Measurements from ENCODE around the gene ZNF821.

The ZNF821 gene

DNA sequence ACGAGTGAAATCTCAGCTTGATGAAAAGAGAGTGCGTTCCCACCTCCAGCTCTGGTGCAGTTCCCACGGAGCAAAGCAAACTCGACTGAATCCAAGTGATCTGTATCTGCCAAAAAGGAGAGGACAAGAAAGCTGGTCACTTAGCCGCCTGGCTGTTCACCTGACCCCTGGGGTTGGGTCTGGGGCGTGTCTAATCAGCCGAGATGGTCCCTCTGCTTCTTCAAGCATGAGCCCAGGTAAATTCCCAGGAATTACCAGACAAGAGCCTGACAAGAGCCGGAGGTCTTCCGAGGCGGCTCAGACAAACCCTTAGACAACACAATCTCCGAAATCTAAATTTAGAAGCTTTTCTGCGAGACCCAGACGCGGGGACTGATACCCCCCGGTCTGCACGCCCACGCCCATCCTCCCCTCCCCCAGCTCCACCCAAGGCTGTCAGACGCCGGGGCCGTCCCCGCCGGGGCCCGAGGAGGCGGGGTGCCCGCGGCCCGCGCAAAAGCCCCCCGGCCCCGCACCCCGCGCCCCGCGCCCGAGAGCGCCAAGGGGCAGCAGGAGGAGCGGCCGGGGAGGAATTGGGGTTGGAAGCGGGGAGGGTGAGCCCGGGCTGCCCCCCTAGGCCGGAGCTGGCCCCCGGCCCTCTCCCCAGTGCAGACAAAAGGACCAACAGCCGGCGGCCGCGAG lies 674 bp downstream of the ZNF821 start:
- ChIA-PET POLR2A (interaction anchor here (0.5 to 1.3 kb wide), 4 partner anchors 11 to 22 kb away, joined by 3 to 5 read pairs (median 4); no protein-coding TSS in a partner anchor), CTCF (interaction anchor here (0.8 to 6.5 kb wide), 35 partner anchors 11 to 272 kb away, joined by 3 to 91 read pairs (median 6); partner anchors contain the start of genes AP1G1, ATXN1L, DHX38 and IST1)
- DNase-seq (ENCODE audit: extremely low spot score) = peak; percentile 67
- peak; percentile 34 for TF ChIP-seq CTCF (IDR thresholded peaks at IDR 0.05; ENCODE audit: control extremely low read depth, extremely low read depth, low read depth, missing control alignments)

GRCh38 chr16:71882505-71883167 lies 1.3 kb downstream of the ZNF821 start:
- ChIA-PET CTCF (interaction anchor here (0.6 to 6.5 kb wide), 42 partner anchors 10 to 272 kb away, joined by 3 to 91 read pairs (median 5); partner anchors contain the start of genes AP1G1, ATXN1L, DHX38 and IST1), POLR2A (interaction anchor here (0.5 to 1.3 kb wide), 5 partner anchors 11 to 218 kb away, joined by 3 to 5 read pairs (median 4); no protein-coding TSS in a partner anchor)
- TF ChIP-seq CTCF (IDR thresholded peaks at IDR 0.05; ENCODE audit: control extremely low read depth, extremely low read depth, low read depth, missing control alignments) = peak; percentile 76
- DNase-seq (ENCODE audit: extremely low spot score) = peak; percentile 79

GRCh38 chr16:71880176-71880575 lies 3.8 kb downstream of the ZNF821 start:
- ChIA-PET CTCF (interaction anchor here (0.6 to 6.5 kb wide), 4 partner anchors 12 to 38 kb away, joined by 3 to 76 read pairs (median 30); partner anchors contain the start of gene IST1), POLR2A (no interaction called here)
- TF ChIP-seq CTCF (IDR thresholded peaks at IDR 0.05; ENCODE audit: control extremely low read depth, extremely low read depth, low read depth, missing control alignments) = no peak
- DNase-seq (ENCODE audit: extremely low spot score) = no peak

DNA sequence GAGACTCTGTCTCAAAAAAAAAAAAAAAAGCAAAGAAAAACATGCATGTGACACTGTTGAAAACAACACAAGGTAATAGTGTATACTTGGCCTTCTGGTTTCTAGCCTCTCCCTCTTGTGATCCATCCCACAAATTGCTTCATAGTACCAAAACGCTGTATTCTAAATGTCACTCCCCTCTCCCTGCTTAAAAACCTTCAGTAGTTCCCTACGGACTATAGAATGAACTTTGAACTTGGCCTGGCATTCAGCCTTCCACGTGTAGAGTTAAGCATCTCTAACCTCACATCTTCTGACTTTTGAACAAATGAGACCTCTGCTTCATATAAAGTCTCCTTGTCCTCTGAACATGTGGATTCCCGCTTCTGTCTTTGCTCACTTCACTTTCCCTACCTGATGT lies 5.1 kb downstream of the ZNF821 start:
- CTCF ChIA-PET = no interaction called here
- DNase-seq (ENCODE audit: extremely low spot score) = no peak
- no peak for TF ChIP-seq CTCF (IDR thresholded peaks at IDR 0.05; ENCODE audit: control extremely low read depth, extremely low read depth, low read depth, missing control alignments)
- POLR2A ChIA-PET = no interaction called here

- ChIA-PET CTCF (interaction anchor here (1.1 to 7.6 kb wide), 6 partner anchors 10 to 88 kb away, joined by 3 to 91 read pairs (median 4); partner anchors contain the start of gene ZNF821), POLR2A (no interaction called here)
- TF ChIP-seq CTCF (IDR thresholded peaks at IDR 0.05; ENCODE audit: control extremely low read depth, extremely low read depth, low read depth, missing control alignments) = no peak
- DNase-seq (ENCODE audit: extremely low spot score) = no peak
These were observed 10.8 kb downstream of the ZNF821 start for GRCh38 chr16:71873199-71873598.

DNA sequence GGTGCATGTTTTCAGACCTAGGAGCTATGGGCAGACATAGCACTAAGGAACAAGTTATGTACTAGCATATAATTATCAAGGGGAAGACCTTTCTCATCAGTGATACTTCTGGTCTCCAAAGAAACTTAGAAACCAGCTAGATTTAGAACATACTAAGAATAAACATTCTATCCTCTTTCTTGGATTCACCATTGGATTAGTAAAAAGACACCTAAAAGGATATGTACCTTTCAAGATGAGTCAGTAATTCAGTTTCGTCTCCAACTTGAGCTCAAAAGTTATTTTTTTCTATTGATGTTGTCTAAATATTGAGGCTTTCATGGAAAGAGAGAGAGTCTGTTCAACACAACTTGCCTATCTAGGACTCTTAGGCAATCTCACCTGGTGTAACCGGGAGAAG lies 13.2 kb downstream of the ZNF821 start:
- ChIA-PET CTCF (interaction anchor here (1.1 to 7.6 kb wide), 6 partner anchors 12 to 31 kb away, joined by 3 to 91 read pairs (median 4); partner anchors contain the start of gene ZNF821), POLR2A (no interaction called here)
- no peak for DNase-seq (ENCODE audit: extremely low spot score)
- no peak for TF ChIP-seq CTCF (IDR thresholded peaks at IDR 0.05; ENCODE audit: control extremely low read depth, extremely low read depth, low read depth, missing control alignments)
